CD4-positive, alpha-beta T cell treated with Interferon alpha-2 for 1 hour (primary cell): Measurements from ENCODE around the gene TPO.
"Not testable (repeated sequence)": the region's sequence is repeated elsewhere in the genome, so short reads cannot be mapped to it uniquely, and the experiment has no call there.

Experiments used
- DNase-seq, 2 donors: peaks; one replicate each; pipeline ENCODE4 v3.0.0-alpha.2; 2020 to 2022

The TPO gene

GRCh38 chr2:1561811-1562421 is 148.7 kb downstream of the TPO start:
- no peak for DNase-seq

GRCh38 chr2:1563084-1563857 is 150.0 kb downstream of the TPO start:
- no peak for DNase-seq

GRCh38 chr2:1563943-1564891 is 151.0 kb downstream of the TPO start:
- peak in 1 of 2 donors; percentile 17 for DNase-seq

- DNase-seq = no peak
Measured at GRCh38 chr2:1567556-1568344, 154.5 kb downstream of the TPO start.

GRCh38 chr2:1568345-1568668 is 155.0 kb downstream of the TPO start:
- DNase-seq = not testable (repeated sequence)

- no peak for DNase-seq
Measured at GRCh38 chr2:1569879-1570450, 156.7 kb downstream of the TPO start.

GRCh38 chr2:1571477-1572417 is 158.5 kb downstream of the TPO start:
- DNase-seq = no peak

- no peak for DNase-seq
Measured at GRCh38 chr2:1572638-1573037, 159.4 kb downstream of the TPO start.

- no peak for DNase-seq
Measured at GRCh38 chr2:1577846-1578245, 164.6 kb downstream of the TPO start.

GRCh38 chr2:1581257-1581964 is 168.1 kb downstream of the TPO start:
- DNase-seq = not testable (repeated sequence)

- DNase-seq = no peak
Measured at GRCh38 chr2:1581965-1582625, 168.8 kb downstream of the TPO start.

GRCh38 chr2:1582891-1583341 is 169.7 kb downstream of the TPO start:
- DNase-seq = no peak

GRCh38 chr2:1584051-1584531 is 170.8 kb downstream of the TPO start:
- DNase-seq = no peak

- DNase-seq = no peak
Measured at GRCh38 chr2:1584691-1585485, 171.6 kb downstream of the TPO start.

GRCh38 chr2:1585635-1586034 is 172.4 kb downstream of the TPO start:
- DNase-seq = no peak

GRCh38 chr2:1586251-1586922 is 173.1 kb downstream of the TPO start:
- no peak for DNase-seq

- no peak for DNase-seq
Measured at GRCh38 chr2:1586923-1587840, 173.9 kb downstream of the TPO start.
